Activated T-cell treated with anti-CD3 and anti-CD28 coated beads for 24 hours (primary cell): ENCODE data around the gene PLEKHA8.
"Not testable (repeated sequence)": the region's sequence is repeated elsewhere in the genome, so short reads cannot be mapped to it uniquely, and the experiment has no call there.

Source experiments
- DNase-seq: peaks from one replicate; pipeline ENCODE4 v3.0.0-alpha.2; 2020; ENCODE audit warnings: low read depth

The PLEKHA8 gene

GRCh38 chr7:30066687-30067086 is 38.5 kb downstream of the PLEKHA8 start:
- no peak for DNase-seq

GRCh38 chr7:30068117-30068516 is 39.9 kb downstream of the PLEKHA8 start:
- no peak for DNase-seq

- no peak for DNase-seq
Observed at GRCh38 chr7:30069096-30069867, 41.1 kb downstream of the PLEKHA8 start.

- no peak for DNase-seq
Observed at GRCh38 chr7:30070052-30070451, 41.8 kb downstream of the PLEKHA8 start.

GRCh38 chr7:30072735-30073134 is 44.5 kb downstream of the PLEKHA8 start:
- DNase-seq, result no peak

GRCh38 chr7:30074422-30075030 is 46.3 kb downstream of the PLEKHA8 start:
- no peak for DNase-seq

- DNase-seq, result no peak
Observed at GRCh38 chr7:30076411-30076810, 48.2 kb downstream of the PLEKHA8 start.

GRCh38 chr7:30078280-30078679 is 50.1 kb downstream of the PLEKHA8 start:
- no peak for DNase-seq

GRCh38 chr7:30079880-30080279 is 51.7 kb downstream of the PLEKHA8 start:
- DNase-seq, result no peak

GRCh38 chr7:30080818-30081217 is 52.6 kb downstream of the PLEKHA8 start:
- no peak for DNase-seq

GRCh38 chr7:30082686-30083085 is 54.5 kb downstream of the PLEKHA8 start:
- DNase-seq, result no peak

- no peak for DNase-seq
Observed at GRCh38 chr7:30083334-30083733, 55.1 kb downstream of the PLEKHA8 start.

GRCh38 chr7:30084212-30084611 is 56.0 kb downstream of the PLEKHA8 start:
- no peak for DNase-seq

- DNase-seq, result no peak
Observed at GRCh38 chr7:30086529-30086928, 58.3 kb downstream of the PLEKHA8 start.

- DNase-seq, result no peak
Observed at GRCh38 chr7:30087371-30087770, 59.2 kb downstream of the PLEKHA8 start.

- no peak for DNase-seq
Observed at GRCh38 chr7:30088362-30088761, 60.1 kb downstream of the PLEKHA8 start.

- no peak for DNase-seq
Observed at GRCh38 chr7:30090111-30090510, 61.9 kb downstream of the PLEKHA8 start.

GRCh38 chr7:30091491-30091912 is 63.3 kb downstream of the PLEKHA8 start:
- DNase-seq, result no peak

GRCh38 chr7:30091987-30092386 is 63.8 kb downstream of the PLEKHA8 start:
- no peak for DNase-seq

GRCh38 chr7:30093420-30093952 is 65.3 kb downstream of the PLEKHA8 start:
- DNase-seq, result no peak

GRCh38 chr7:30098599-30098998 is 70.4 kb downstream of the PLEKHA8 start:
- DNase-seq, result not testable (repeated sequence)

- no peak for DNase-seq
Observed at GRCh38 chr7:30102281-30102680, 74.1 kb downstream of the PLEKHA8 start.

- no peak for DNase-seq
Observed at GRCh38 chr7:30104157-30104556, 75.9 kb downstream of the PLEKHA8 start.
